SK-N-SH treated with all-trans-retinoic acid at 6 μM for 48 hours (cell line): Measurements from ENCODE around the gene RPA1.

Source experiments
- ARNTL ChIP-seq: fragments of 450-650 bp; formaldehyde crosslinking; IDR thresholded peaks from 2 replicates; pipeline ENCODE4 v1.5.0; 2020; ENCODE audit warnings: low read depth, mild to moderate bottlenecking, moderate library complexity, borderline replicate concordance
- BACH2 ChIP-seq: fragments of 250-450 bp; sonication (Bioruptor Pico); IDR thresholded peaks from 2 replicates; pipeline ENCODE4 v1.9.0; 2021; ENCODE audit warnings: mild to moderate bottlenecking, borderline replicate concordance
- CREB5 ChIP-seq: fragments of 250-450 bp; sonication (Bioruptor Pico); IDR thresholded peaks from 2 replicates; pipeline ENCODE4 v1.5.1; 2020; ENCODE audit warnings: low read depth, mild to moderate bottlenecking, moderate library complexity
- CSDC2 ChIP-seq: fragments of 250-450 bp; sonication (Bioruptor Pico); IDR thresholded peaks from 2 replicates; pipeline ENCODE4 v1.5.0; 2020; ENCODE audit warnings: mild to moderate bottlenecking, moderate library complexity
- GLIS3 ChIP-seq: fragments of 250-450 bp; sonication (Bioruptor Pico); IDR thresholded peaks from 2 replicates; pipeline ENCODE4 v1.5.0; 2020; ENCODE audit warnings: mild to moderate bottlenecking, moderate library complexity
- SNAI2 ChIP-seq: fragments of 250-450 bp; sonication (Bioruptor Pico); IDR thresholded peaks from 2 replicates; pipeline ENCODE4 v1.5.0; 2020; ENCODE audit warnings: mild to moderate bottlenecking, moderate library complexity
- ZC3H10 ChIP-seq: fragments of 250-450 bp; sonication (Bioruptor Pico); IDR thresholded peaks from 2 replicates; pipeline ENCODE4 v1.5.1; 2021; ENCODE audit warnings: mild to moderate bottlenecking, moderate library complexity
- ZFP3 ChIP-seq: fragments of 250-450 bp; sonication (Bioruptor Pico); IDR thresholded peaks from 2 replicates; pipeline ENCODE4 v1.5.0; 2020; ENCODE audit warnings: mild to moderate bottlenecking, moderate library complexity
- ZFP30 ChIP-seq: fragments of 450-650 bp; formaldehyde crosslinking; IDR thresholded peaks from 2 replicates; pipeline ENCODE4 v1.5.0; 2022; ENCODE audit warnings: mild to moderate bottlenecking, moderate library complexity
- ZNF565 ChIP-seq: fragments of 450-650 bp; formaldehyde crosslinking; conservative IDR thresholded peaks from 2 replicates; pipeline ENCODE4 v1.5.0; 2020; ENCODE audit warnings: low read depth, mild to moderate bottlenecking, moderate library complexity

GRCh38 chr17:1920948-1921351 is 91.1 kb downstream of the RPA1 start:
- TF ChIP-seq GLIS3 (CRISPR knock-in tag) (no peak), CSDC2 (CRISPR knock-in tag) (no peak), ZFP3 (no peak), BACH2 (CRISPR knock-in tag) (no peak), SNAI2 (no peak), ARNTL (CRISPR knock-in tag) (no peak), ZC3H10 (CRISPR knock-in tag) (no peak), ZFP30 (CRISPR knock-in tag) (no peak), CREB5 (CRISPR knock-in tag) (no peak), ZNF565 (CRISPR knock-in tag) (no peak)
